NCI-H345 treated with DMSO at 0.1 percent for 48 hours (cell line): ENCODE results near the gene PCMT1.
"Not testable (repeated sequence)": the region's sequence is repeated elsewhere in the genome, so short reads cannot be mapped to it uniquely, and the experiment has no call there.

Experiments used
- DNase-seq: peaks from one replicate; lab custom pipeline; 2025; ENCODE audit not compliant: unreplicated experiment; lab: John Stamatoyannopoulos, UW

Gene PCMT1

GRCh38 chr6:149852881-149853280 lies 103.3 kb downstream of the PCMT1 start:
- no peak for DNase-seq

- not testable (repeated sequence) for DNase-seq
Measured at GRCh38 chr6:149854017-149854416, 104.5 kb downstream of the PCMT1 start.

- DNase-seq: no peak
Measured at GRCh38 chr6:149854532-149854931, 105.0 kb downstream of the PCMT1 start.

GRCh38 chr6:149855040-149855654 lies 105.6 kb downstream of the PCMT1 start:
- DNase-seq: no peak

GRCh38 chr6:149855741-149856140 lies 106.2 kb downstream of the PCMT1 start:
- DNase-seq: no peak

GRCh38 chr6:149856256-149856994 lies 106.9 kb downstream of the PCMT1 start:
- DNase-seq: no peak

GRCh38 chr6:149857541-149857940 lies 108.0 kb downstream of the PCMT1 start:
- no peak for DNase-seq

- DNase-seq: peak; percentile 23
Measured at GRCh38 chr6:149859368-149859767, 109.8 kb downstream of the PCMT1 start.

- DNase-seq: no peak
Measured at GRCh38 chr6:149859938-149860337, 110.4 kb downstream of the PCMT1 start.

- no peak for DNase-seq
Measured at GRCh38 chr6:149860513-149860833, 110.9 kb downstream of the PCMT1 start.
